Activated T-helper 1 cell treated with anti-CD3 and anti-CD28 coated beads, Interleukin-2, amount 50 U/mL, for 16 hours (primary cell): ENCODE results near the gene UXS1.

Experiments used
- DNase-seq, 2 donors: peaks; one replicate each; pipeline ENCODE4 v3.0.0-alpha.2; 2020; ENCODE audit warnings: low read depth in 1 of 2, low spot score in 1 of 2

The UXS1 gene

DNA sequence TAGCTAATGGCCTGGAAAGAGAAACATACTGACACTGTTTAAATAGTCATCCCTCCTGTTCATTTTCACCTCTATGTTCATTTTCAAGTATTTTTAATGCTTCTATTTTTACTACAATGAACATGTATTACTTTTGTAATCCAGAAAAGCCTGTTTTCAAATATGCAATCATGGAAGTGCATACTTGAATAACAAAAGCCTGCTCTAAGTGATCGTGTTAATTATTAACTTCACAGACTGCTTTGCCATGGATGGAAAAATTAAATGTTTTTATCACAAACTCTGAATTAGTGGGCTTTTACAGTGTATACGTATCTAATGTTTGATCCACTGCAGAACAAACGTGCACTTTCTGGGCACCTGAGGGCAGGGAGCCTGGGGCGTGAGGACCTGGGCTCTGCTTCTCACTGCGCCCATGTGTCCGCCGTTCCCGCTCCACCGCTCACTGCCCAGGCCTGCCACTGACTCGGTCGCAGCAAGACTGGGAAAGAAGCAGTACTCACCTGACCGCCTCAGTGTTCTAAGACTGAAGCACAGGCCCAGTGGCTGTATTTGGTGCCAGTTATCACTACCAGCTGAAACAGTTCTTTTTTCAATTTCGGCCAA is 80.6 kb downstream of the UXS1 start:
- no peak for DNase-seq

DNA sequence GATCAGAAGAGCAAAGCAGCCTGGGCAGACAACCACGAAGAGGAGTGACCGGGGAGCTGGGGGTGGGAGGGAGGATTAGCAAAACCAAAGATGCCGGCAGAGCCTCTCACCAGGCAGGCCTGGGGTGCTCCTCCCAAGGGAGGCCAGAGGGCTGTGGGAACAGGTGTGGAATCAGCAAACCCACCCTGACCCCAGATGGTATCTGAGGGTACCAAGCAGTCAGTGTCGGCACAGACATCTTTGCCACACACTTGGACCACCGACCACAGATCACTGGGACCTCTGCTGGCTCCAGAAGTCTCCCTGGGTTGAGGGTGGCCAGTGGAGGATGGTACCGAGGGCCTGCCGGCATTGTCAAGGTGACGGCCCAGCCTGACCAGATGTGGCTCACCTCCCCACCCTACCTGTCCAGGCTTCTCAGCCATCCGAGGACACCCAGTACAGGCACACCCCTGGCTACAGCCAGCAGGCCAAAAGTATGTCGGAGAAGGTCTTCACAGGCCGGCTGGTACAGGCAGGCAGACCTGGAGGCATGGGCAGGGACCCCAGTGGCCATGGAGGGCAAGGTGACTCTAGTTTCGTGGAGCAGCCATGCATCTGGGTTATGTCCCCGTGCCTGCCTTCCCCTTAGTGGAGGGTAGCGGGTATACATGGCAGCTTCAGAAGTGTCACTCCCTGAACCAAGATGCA is 82.1 kb downstream of the UXS1 start:
- DNase-seq = no peak

GRCh38 chr2:106109675-106110424 is 84.3 kb downstream of the UXS1 start:
- DNase-seq = no peak

- DNase-seq = no peak
These were observed 85.3 kb downstream of the UXS1 start for GRCh38 chr2:106108791-106109190.

GRCh38 chr2:106108351-106108750 is 85.8 kb downstream of the UXS1 start:
- no peak for DNase-seq

DNA sequence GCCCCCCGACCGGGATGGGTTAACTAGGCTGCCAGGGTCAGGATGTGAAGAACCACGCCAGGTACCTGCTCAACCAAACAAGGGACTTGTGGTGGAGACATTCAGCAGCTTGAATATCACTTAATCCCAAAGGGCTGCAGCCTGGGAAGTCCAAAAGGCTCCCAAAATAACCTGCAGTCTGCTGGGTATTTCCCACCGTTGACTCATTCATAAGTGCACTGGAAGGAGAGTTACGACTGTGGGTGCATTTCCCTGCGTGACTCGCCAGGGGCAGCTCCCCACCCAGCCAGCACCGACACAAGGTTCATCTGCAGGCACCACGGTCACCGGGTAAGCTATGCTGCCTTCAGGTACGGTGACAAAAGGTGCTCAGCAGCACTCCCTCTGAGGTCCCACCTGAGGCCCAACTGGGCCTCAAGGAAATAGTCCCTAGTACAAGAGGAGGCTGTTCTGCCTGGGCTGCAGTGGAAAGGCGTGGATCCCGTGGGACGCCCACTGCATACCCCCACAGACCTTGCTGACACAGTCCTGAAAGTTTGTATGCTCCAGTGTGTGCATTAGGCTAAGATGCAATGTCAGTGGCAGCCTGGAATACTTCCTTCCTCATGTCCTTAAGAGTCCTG is 86.5 kb downstream of the UXS1 start:
- peak in 1 of 2 donors; percentile 38 for DNase-seq

- DNase-seq = no peak
These were observed 87.2 kb downstream of the UXS1 start for GRCh38 chr2:106106622-106107508.

- DNase-seq = no peak
These were observed 88.8 kb downstream of the UXS1 start for GRCh38 chr2:106105151-106105922.

DNA sequence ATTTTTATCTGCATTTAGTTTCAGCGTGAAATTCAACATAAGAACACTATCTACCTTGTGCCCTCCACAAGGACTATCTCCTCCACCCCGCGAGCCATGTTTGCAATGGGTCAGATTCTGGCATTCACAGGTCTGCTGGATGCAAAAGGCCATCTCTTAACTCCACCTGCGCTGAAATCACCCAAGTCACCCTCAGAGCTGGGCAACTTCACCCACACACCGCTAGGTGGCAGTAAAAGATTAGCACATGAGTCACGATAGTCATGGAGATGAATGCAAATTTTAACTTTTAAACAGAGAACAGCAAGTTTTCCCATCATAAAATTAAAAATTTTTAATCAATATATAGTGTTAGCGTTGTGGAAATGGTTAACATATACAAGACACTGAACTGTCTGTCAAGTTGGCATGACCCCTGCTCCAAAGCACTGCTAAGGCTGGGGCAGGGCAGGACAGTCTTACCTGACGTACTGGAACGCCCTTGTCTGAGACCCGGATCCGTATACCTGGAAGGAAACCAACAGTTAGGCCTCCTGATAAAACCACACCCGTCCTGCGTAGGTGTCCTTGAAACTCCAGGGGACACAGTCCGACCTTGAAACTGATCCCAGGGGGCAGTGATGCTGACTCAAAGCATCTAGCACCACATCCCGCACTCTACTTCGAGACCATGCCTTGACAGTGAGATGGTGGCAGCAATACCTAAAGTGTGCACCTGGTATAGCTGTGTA is 89.6 kb downstream of the UXS1 start:
- peak in 1 of 2 donors; percentile 48 for DNase-seq

GRCh38 chr2:106099691-106100090 is 94.4 kb downstream of the UXS1 start:
- DNase-seq = no peak

DNA sequence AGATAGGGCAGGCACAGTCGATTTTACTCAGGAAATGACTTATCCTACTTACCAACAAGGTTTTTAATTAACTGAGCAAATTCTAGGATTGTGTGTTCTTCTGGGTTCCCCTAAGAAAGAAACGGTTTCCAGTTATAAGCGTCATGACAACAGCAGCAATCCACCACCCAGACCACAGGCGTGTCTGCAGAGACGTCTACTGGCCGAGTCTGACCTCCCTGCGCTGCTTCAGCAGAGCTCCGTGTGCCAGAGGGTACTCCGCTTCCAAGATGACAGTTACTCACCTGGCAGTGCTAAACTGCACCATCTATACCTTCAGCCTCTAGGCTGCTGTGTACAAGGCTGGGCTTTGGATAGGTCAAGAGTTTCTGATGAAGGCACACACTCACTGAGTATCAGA is 95.4 kb downstream of the UXS1 start:
- DNase-seq = no peak

DNA sequence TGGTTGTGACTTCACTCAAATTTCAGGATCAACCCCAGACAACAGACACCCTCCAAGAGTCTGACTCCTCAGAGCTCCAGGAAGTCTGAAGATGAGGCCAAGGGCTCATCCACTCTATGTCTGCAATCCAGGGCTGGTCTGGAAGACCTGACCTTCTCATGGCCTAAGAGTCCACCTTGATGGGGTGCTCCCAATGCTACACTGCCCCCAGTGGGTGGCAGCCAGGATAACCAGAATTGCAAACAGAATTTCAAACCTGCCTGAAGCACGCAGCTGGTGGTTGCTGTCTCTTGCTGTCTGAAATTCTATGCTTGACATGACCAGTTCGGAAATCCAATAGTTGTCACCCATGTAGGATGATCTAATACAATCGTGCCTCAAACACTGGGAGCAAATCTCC is 96.0 kb downstream of the UXS1 start:
- no peak for DNase-seq

DNA sequence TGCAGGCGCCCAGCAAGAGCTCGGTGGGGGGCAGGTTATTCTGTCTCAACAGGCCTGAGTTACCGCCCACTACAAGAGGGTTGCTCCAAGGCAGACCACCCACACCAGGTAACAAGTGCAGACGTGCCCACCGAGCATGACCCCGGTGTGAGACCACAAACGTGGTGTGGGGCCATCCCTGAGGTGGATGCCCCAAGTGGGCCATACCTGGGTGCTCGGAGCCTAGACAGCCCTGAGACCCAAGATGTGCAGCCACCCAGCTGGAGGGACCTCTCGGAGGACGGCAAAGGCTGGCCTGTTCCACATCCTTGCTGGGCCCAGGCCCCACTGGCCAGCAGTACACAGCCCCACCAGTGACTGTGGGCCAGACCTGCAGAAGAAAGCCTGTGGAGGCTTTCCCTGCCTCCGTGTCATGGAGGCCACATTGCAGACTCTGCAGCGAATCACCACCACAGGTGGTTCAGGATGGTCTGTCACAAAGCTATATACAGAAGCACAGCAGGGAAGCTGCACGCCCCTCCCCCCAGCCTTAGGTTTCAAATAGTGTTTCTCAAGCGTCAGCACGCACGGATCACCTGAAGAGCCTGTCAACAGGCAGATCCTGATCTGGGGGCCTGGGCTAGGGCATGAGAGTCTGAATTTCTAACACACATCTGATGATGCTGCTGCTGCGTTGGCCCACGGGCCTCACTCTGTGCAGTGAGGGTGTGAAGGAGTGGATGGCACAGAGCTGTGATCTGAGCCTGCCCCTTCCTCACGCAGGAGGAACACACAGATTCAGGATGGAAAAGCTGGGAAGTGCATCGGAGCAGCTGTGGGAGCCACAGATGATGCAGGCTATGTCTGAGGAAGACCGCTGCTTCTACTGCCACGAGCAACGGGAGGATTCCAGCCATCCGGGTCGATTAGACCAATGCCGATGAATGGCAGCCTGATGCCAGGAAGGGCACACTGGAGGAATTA is 96.8 kb downstream of the UXS1 start:
- no peak for DNase-seq

DNA sequence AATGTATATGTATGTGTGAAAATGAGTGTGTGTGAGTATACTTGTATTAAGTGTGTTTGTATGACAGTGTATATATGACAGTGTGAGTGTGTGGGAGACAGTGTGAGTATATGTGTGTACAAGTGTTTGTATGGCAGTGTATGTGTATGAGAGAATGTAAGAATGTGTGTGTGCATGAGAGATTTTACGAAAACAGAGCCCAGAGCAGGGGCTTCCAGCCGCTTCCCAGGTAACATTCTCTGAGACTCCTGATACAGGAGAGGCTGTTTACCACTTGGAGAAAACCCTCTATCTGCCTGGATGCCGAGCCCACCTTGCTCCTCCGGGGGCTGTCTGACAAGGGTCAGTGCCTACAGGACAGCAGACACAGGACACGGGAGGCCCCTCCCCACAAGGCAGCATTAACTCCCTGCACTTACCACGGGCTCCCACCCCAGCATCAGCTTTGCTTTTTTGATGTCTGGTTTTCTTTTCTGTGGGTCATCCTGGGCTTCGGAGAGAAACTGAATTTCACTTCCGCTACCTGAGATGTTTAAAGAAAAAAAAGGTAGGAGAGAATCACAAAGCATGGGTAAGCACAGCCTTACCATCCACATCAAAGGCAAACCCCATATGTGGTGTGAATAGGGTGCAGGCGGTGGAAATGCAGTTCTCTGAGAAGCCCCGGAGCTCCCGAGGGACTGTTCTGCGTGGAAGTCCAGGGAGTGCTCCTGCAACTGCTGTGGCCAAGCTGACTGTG is 97.6 kb downstream of the UXS1 start:
- no peak for DNase-seq

DNA sequence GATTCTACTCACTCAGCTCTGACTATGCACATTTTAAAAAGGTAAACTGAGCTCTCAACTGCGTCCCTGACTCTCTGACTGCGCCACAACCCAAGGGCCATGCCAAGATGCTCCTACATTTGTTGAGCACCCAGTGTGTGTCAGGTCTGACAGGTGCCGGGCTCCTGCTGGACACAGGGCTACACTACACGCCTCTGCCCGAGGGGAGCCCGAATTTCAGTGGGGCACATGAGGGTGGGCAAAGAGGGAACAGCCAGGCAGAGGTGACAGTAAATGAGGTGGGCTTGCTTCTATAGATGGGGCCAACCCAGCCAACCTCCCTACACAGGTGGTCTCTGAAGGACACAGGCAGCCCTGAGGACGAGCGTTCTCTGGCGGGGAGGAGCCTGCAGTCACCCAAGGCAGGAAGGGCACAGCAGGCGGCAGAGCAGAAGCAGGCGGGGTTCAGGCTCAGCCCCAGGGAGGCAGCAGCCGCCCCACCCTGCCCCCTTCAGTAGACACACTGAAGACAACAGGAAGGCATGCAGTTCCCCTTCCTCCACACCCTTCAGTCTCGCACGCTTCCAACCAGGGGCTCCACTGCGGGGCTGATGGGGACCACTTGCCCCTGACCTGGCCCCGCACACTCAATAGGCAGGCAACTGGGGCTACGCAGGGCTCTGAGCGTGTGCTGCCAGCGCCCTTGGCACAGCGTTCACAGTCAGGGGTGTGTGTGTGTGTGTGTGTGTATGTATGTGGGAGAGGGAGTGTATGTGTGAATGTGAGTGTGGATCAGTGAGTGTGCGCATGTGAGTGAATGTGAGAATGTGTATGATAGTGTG is 98.4 kb downstream of the UXS1 start:
- DNase-seq = peak; percentile 56 to 77

GRCh38 chr2:106094131-106094841 is 99.8 kb downstream of the UXS1 start:
- peak in 1 of 2 donors; percentile 42 for DNase-seq
